Smooth muscle cell (in vitro differentiated cells): ENCODE measurements around the gene NID1. TPM values are rescaled to one million over a fixed set of nuclear protein-coding genes. Genes with fewer than 3 reads are reported as not detected.

ENCODE experiments used
- DNase-seq: peaks from one replicate; lab custom pipeline; 2025; ENCODE audit not compliant: unreplicated experiment; lab: John Stamatoyannopoulos, UW
- H2AFZ ChIP-seq: fragments of 200-600 bp; sonication (generic); 2 replicates; pipeline ENCODE4 v1.6.0; 2016; ENCODE audit warnings: antibody characterized with exemption, low read depth, mild to moderate bottlenecking
- H3F3A ChIP-seq: fragments of 200-600 bp; sonication (generic); 2 replicates; pipeline ENCODE4 v1.6.0; 2017; ENCODE audit warnings: antibody characterized with exemption, low read depth
- H3K27ac ChIP-seq: fragments of 200-600 bp; sonication (generic); 2 replicates; pipeline ENCODE4 v1.5.1; 2016; ENCODE audit warnings: low read depth, mild to moderate bottlenecking
- H3K27me3 ChIP-seq: fragments of 200-600 bp; sonication (generic); 2 replicates; pipeline ENCODE4 v1.6.1; 2016; ENCODE audit warnings: low read depth, mild to moderate bottlenecking
- H3K36me3 ChIP-seq: fragments of 200-600 bp; sonication (generic); 2 replicates; pipeline ENCODE4 v1.5.1; 2016; ENCODE audit warnings: low read depth
- H3K4me1 ChIP-seq: fragments of 200-600 bp; sonication (generic); 2 replicates; pipeline ENCODE4 v1.5.1; 2016; ENCODE audit warnings: low read depth
- H3K4me2 ChIP-seq: fragments of 200-600 bp; sonication (generic); 2 replicates; pipeline ENCODE4 v1.6.0; 2016; ENCODE audit warnings: mild to moderate bottlenecking
- H3K4me3 ChIP-seq: fragments of 200-600 bp; sonication (generic); 2 replicates; pipeline ENCODE4 v1.5.1; 2016; ENCODE audit warnings: mild to moderate bottlenecking
- H3K79me2 ChIP-seq: fragments of 200-600 bp; sonication (generic); 2 replicates; pipeline ENCODE4 v1.6.0; 2016; ENCODE audit warnings: low read depth, mild to moderate bottlenecking
- H3K9ac ChIP-seq: fragments of 200-600 bp; sonication (generic); 2 replicates; pipeline ENCODE4 v1.6.0; 2016; ENCODE audit warnings: low read depth
- H3K9me3 ChIP-seq: fragments of 200-600 bp; sonication (generic); replicated peaks from 2 replicates; pipeline ENCODE4 v1.5.1; 2016; ENCODE audit warnings: low read depth
- H4K20me1 ChIP-seq: fragments of 200-600 bp; sonication (generic); 2 replicates; pipeline ENCODE4 v1.6.0; 2016; ENCODE audit warnings: low read depth
- CTCF ChIP-seq: fragments of 200-600 bp; sonication (generic); IDR thresholded peaks from 2 replicates; pipeline ENCODE4 v1.5.1; 2017; ENCODE audit warnings: borderline replicate concordance, mild to moderate bottlenecking, antibody characterized with exemption; ENCODE audit not compliant: insufficient read depth, poor library complexity, severe bottlenecking
- WGBS: methylation state at CpG from one replicate; pipeline ENCODE4 v1.1.7; 2016; ENCODE audit warnings: low lambda C conversion rate; 5-methylcytosine and 5-hydroxymethylcytosine counted together
- polyA plus RNA-seq: library from polyadenylated mRNA; unstranded; fragments of >200 nt; fragmentation: Nextera tagmentation; extraction: Ambion mirVana; gene quantifications from 2 replicates; pipeline ENCODE4 v1.2.1, GENCODE V29; 2016
- total RNA-seq: library from RNA; depleted of rRNA; stranded (reverse); fragments of >200 nt; gene quantifications from 2 replicates; pipeline ENCODE4 v1.2.3, GENCODE V29; 2014

NID1 gene, protein sequence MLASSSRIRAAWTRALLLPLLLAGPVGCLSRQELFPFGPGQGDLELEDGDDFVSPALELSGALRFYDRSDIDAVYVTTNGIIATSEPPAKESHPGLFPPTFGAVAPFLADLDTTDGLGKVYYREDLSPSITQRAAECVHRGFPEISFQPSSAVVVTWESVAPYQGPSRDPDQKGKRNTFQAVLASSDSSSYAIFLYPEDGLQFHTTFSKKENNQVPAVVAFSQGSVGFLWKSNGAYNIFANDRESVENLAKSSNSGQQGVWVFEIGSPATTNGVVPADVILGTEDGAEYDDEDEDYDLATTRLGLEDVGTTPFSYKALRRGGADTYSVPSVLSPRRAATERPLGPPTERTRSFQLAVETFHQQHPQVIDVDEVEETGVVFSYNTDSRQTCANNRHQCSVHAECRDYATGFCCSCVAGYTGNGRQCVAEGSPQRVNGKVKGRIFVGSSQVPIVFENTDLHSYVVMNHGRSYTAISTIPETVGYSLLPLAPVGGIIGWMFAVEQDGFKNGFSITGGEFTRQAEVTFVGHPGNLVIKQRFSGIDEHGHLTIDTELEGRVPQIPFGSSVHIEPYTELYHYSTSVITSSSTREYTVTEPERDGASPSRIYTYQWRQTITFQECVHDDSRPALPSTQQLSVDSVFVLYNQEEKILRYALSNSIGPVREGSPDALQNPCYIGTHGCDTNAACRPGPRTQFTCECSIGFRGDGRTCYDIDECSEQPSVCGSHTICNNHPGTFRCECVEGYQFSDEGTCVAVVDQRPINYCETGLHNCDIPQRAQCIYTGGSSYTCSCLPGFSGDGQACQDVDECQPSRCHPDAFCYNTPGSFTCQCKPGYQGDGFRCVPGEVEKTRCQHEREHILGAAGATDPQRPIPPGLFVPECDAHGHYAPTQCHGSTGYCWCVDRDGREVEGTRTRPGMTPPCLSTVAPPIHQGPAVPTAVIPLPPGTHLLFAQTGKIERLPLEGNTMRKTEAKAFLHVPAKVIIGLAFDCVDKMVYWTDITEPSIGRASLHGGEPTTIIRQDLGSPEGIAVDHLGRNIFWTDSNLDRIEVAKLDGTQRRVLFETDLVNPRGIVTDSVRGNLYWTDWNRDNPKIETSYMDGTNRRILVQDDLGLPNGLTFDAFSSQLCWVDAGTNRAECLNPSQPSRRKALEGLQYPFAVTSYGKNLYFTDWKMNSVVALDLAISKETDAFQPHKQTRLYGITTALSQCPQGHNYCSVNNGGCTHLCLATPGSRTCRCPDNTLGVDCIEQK
- total RNA-seq: 52.9 and 62.9 TPM in 2 replicates
- polyA plus RNA-seq: 45.0 and 74.1 TPM in 2 replicates

DNA sequence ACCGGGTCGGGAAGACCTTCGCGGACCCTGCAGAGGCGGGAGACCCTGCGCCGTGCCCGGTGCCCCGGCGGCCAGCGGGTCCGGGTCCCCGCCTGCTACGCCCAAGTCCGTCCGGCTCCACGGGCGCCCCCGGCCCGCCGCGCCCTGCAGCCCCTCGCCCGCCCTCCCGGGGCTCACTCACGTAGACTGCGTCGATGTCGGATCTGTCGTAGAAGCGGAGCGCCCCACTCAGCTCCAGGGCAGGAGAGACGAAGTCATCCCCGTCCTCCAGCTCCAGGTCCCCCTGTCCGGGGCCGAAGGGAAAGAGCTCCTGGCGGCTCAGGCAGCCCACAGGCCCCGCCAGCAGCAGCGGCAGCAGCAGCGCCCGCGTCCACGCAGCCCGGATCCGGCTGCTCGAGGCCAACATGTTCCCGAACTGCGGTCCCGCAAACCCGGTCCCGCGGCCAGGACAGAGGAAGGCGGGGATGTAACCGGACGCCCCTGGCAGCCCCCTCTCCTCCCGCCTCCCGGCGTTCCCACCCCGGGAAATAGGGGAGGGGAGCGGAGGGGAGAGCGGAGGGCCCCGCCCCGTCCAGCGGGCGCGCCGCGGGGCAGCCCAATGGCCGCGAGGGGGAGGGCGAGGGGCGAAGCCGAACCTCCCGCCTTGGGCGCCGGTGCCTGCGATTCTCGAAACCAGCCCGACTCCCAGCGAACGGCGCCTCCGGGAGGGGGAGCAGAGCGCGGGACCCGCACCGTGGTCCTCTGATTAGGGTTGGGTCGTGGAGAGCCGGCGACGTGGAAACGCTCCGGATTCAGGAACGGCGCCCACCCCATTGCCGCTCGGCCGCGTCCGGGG, at the start of gene NID1:
TSS of gene NID1 (minus strand) at position 417 of the 835 bp plus-strand sequence. CDS start at position 406, 11 bp downstream.
- H3K9me3 ChIP-seq: no peaks in the 10 kb centered on the region
- peak within 1 kb of the TSS; percentile 92 for H3K4me3 ChIP-seq
- DNase-seq: peak; percentile 64
- peaks cover 36% of the 10 kb centered on the region for H3K79me2 ChIP-seq
- H3K36me3 ChIP-seq: no peaks in the 10 kb centered on the region
- H4K20me1 ChIP-seq: peaks cover 3% of the 10 kb centered on the region
- no peak for TF ChIP-seq CTCF
- H3K27me3 ChIP-seq: no peaks in the 10 kb centered on the region
- H3K9ac ChIP-seq: peak within 1 kb of the TSS; percentile 76
- 1% methylated on average over 72 of the region's 100 CpGs for WGBS
- H3F3A ChIP-seq: peaks cover 5% of the 10 kb centered on the region
- H3K27ac ChIP-seq: peak within 1 kb of the TSS; percentile 37
- peaks cover 4% of the 10 kb centered on the region for H3K4me1 ChIP-seq
- H2AFZ ChIP-seq: peak within 1 kb of the TSS; percentile 84
- H3K4me2 ChIP-seq: peak within 1 kb of the TSS; percentile 98

DNA sequence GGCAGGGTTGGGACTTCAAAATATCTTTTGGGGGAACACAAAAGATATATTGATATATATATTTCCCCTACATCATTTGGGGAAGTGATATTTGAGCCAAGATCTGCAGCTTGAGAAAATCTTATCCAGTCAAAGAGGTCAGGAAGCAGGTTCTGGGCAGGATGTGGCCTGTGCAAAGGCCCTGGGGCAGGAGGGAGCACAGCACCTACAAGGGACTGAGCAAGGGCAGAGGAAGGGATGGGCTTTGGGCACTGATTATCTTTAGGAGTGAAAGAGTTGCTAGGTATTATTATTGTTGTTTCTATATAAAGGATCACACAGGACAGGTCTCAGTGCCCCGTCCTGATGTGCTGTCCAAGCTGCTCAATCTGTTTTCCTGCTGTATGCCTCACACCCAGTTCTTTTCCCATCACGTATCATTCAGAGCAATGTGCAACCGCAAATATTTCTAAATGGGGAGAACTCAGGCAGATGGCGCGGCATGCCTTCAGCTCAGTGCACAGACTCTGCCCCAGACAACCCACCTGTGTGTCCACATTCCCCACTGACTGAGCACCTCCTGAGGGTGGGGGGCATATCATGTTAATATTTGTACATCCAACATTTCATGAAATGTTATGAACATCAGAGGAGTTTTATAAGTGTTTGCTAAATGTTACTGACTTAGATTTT, 49.3 kb upstream of the NID1 start:
- Histone ChIP-seq H3F3A (no peaks in the 10 kb centered on the region), H4K20me1 (no peaks in the 10 kb centered on the region), H2AFZ (no peak overlapping the region), H3K27ac (no peak overlapping the region), H3K4me2 (no peak overlapping the region), H3K9me3 (no peaks in the 10 kb centered on the region), H3K9ac (no peak overlapping the region), H3K4me1 (no peaks in the 10 kb centered on the region), H3K4me3 (no peak overlapping the region), H3K79me2 (no peaks in the 10 kb centered on the region), H3K27me3 (no peaks in the 10 kb centered on the region), H3K36me3 (no peaks in the 10 kb centered on the region)
- 98% methylated on average over 5 of the region's 5 CpGs for WGBS
- TF ChIP-seq CTCF: no peak
- no peak for DNase-seq

- no peaks in the 10 kb centered on the region for H3K79me2 ChIP-seq
- no peak overlapping the region for H3K9ac ChIP-seq
- 93% methylated on average over 15 of the region's 15 CpGs for WGBS
- no peak overlapping the region for H3K27ac ChIP-seq
- H2AFZ ChIP-seq: no peak overlapping the region
- no peaks in the 10 kb centered on the region for H3K9me3 ChIP-seq
- H4K20me1 ChIP-seq: no peaks in the 10 kb centered on the region
- H3K27me3 ChIP-seq: no peaks in the 10 kb centered on the region
- no peak overlapping the region for H3K4me2 ChIP-seq
- DNase-seq: no peak
- no peaks in the 10 kb centered on the region for H3K4me1 ChIP-seq
- TF ChIP-seq CTCF: no peak
- H3K4me3 ChIP-seq: no peak overlapping the region
- H3K36me3 ChIP-seq: no peaks in the 10 kb centered on the region
- no peaks in the 10 kb centered on the region for H3F3A ChIP-seq
Observed at GRCh38 chr1:236113324-236114032, 48.6 kb upstream of the NID1 start.
